ENCODE data around the gene CYP4V2.

CYP4V2 gene

GRCh38 chr4:186203406-186203805, 12.0 kb downstream of the CYP4V2 start:
- Histone ChIP-seq H3K4me1 (ENCODE audit: control insufficient read depth, insufficient read depth, low read length, poor library complexity, severe bottlenecking) (no peaks in the 10 kb centered on the region), H3K4me3 (ENCODE audit: extremely low read depth, insufficient read depth, low read length, poor library complexity, severe bottlenecking) (no peak overlapping the region), H3K36me3 (ENCODE audit: control insufficient read depth, insufficient read depth, low read length) (no peaks in the 10 kb centered on the region), H3K27ac (ENCODE audit: low read depth, low read length, severe bottlenecking) (no peak overlapping the region), H3K9me3 (ENCODE audit: control insufficient read depth, low read length) (no peaks in the 10 kb centered on the region)
- WGBS, 2 experiments (ENCODE audit: insufficient coverage in 2 of 2) = 93 to 94% methylated on average over 10 to 12 of the region's 12 CpGs

DNA sequence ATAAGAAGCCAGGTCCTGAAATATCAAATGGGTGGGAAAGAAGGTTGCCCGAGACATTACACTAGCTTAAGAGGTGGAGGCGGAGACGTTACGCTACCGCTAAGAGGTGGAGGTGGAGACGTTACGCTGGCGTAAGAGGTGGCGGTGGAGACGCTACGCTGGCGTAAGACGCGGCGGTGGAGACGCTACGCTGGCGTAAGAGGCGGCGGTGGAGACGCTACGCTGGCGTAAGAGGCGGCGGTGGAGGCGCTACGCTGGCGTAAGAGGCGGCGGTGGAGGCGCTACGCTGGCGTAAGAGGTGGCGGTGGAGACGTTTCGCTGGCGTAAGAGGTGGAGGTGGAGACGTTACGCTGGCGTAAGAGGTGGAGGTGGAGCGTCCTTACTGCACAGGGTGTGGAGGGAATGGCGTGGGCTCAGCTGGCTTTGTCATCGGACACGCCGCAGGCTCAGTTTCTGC, 12.8 kb downstream of the CYP4V2 start:
- Histone ChIP-seq H3K4me1 (ENCODE audit: control insufficient read depth, insufficient read depth, low read length, poor library complexity, severe bottlenecking) (no peaks in the 10 kb centered on the region), H3K36me3 (ENCODE audit: control insufficient read depth, insufficient read depth, low read length) (no peaks in the 10 kb centered on the region), H3K9me3 (ENCODE audit: control insufficient read depth, low read length) (no peaks in the 10 kb centered on the region), H3K4me3 (ENCODE audit: extremely low read depth, insufficient read depth, low read length, poor library complexity, severe bottlenecking) (no peak overlapping the region), H3K27ac (ENCODE audit: low read depth, low read length, severe bottlenecking) (no peak overlapping the region)
- 98 to 100% methylated on average over 7 to 19 of the region's 45 CpGs for WGBS, 2 experiments (ENCODE audit: insufficient coverage in 2 of 2)

DNA sequence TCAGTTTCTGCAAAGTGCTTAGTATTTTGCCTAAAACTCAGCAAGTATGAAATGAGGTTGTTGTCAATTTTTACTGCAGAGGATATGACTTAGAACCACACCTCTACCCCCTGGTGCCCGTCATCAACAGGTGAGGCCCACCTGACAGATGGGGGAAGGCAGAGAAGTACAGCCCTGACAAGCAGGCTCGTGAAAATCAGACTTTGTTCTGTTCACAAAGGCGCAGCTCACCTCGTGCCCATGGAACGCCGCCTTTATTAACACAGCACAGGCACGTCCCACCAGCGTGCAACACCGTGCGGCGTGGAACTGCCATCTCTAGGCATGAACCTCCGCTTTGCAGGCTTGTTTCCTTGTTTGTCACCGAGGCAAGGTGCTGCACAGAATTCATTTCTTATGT, 13.3 kb downstream of the CYP4V2 start:
- WGBS, 2 experiments (ENCODE audit: insufficient coverage in 2 of 2) = 95% methylated on average over 13 of the region's 13 CpGs
- Histone ChIP-seq H3K4me3 (ENCODE audit: extremely low read depth, insufficient read depth, low read length, poor library complexity, severe bottlenecking) (no peak overlapping the region), H3K36me3 (ENCODE audit: control insufficient read depth, insufficient read depth, low read length) (no peaks in the 10 kb centered on the region), H3K9me3 (ENCODE audit: control insufficient read depth, low read length) (no peaks in the 10 kb centered on the region), H3K27ac (ENCODE audit: low read depth, low read length, severe bottlenecking) (no peak overlapping the region), H3K4me1 (ENCODE audit: control insufficient read depth, insufficient read depth, low read length, poor library complexity, severe bottlenecking) (no peaks in the 10 kb centered on the region)

DNA sequence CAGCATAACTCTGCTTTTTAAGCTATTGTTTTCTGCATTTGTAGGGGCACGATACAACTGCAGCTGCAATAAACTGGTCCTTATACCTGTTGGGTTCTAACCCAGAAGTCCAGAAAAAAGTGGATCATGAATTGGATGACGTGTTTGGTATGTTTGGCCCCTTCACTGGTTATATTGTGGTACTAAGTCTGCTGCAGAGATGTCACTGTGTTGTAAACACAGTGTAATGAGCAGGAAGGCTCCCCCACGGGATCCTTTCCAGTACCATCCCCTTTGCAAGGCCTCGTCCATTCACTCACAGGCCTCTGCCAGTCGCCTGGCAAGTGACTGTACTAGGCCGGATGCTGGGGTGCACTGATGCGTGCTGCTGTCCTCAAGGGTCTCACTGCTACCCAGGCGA, 13.8 kb downstream of the CYP4V2 start:
- Histone ChIP-seq H3K4me1 (ENCODE audit: control insufficient read depth, insufficient read depth, low read length, poor library complexity, severe bottlenecking) (no peaks in the 10 kb centered on the region), H3K27ac (ENCODE audit: low read depth, low read length, severe bottlenecking) (no peak overlapping the region), H3K36me3 (ENCODE audit: control insufficient read depth, insufficient read depth, low read length) (no peaks in the 10 kb centered on the region), H3K9me3 (ENCODE audit: control insufficient read depth, low read length) (no peaks in the 10 kb centered on the region), H3K4me3 (ENCODE audit: extremely low read depth, insufficient read depth, low read length, poor library complexity, severe bottlenecking) (no peak overlapping the region)
- 92 to 96% methylated on average over 7 of the region's 8 CpGs for WGBS, 2 experiments (ENCODE audit: insufficient coverage in 2 of 2)

DNA sequence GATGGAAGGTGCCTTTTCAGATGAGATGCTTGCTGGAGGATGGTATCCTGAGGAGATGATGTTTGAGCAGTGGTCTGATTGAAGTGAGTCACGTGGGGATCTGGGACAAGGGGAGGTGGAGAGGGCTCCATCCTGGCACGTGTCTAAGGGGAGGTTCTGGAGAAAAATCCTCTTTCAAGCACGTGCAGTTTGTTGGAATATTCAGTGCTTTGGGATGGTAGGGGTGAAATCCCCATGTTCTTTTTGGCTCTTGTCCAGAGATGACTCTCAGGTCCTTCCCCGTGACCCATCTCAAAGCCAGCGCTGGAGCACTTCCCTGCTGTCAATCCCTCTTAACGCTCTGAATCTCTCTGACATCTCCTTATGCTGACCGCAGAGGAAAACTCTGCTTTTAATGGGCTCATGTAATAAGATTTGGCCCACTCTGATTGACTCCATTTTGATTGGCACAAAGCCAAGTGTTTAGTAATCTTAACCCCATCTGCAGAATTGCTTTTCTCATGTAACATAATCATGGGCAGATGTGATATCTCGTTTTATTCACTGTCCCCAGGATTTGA, 25.2 kb downstream of the CYP4V2 start:
- H3K4me1 ChIP-seq (ENCODE audit: control insufficient read depth, insufficient read depth, low read length, poor library complexity, severe bottlenecking) = no peaks in the 10 kb centered on the region
- no peaks in the 10 kb centered on the region for H3K9me3 ChIP-seq (ENCODE audit: control insufficient read depth, low read length)
- no peak overlapping the region for H3K27ac ChIP-seq (ENCODE audit: low read depth, low read length, severe bottlenecking)
- H3K4me3 ChIP-seq (ENCODE audit: extremely low read depth, insufficient read depth, low read length, poor library complexity, severe bottlenecking) = no peak overlapping the region
- 83 to 86% methylated on average over 5 to 7 of the region's 8 CpGs for WGBS, 2 experiments (ENCODE audit: insufficient coverage in 2 of 2)
- H3K36me3 ChIP-seq (ENCODE audit: control insufficient read depth, insufficient read depth, low read length) = no peaks in the 10 kb centered on the region

DNA sequence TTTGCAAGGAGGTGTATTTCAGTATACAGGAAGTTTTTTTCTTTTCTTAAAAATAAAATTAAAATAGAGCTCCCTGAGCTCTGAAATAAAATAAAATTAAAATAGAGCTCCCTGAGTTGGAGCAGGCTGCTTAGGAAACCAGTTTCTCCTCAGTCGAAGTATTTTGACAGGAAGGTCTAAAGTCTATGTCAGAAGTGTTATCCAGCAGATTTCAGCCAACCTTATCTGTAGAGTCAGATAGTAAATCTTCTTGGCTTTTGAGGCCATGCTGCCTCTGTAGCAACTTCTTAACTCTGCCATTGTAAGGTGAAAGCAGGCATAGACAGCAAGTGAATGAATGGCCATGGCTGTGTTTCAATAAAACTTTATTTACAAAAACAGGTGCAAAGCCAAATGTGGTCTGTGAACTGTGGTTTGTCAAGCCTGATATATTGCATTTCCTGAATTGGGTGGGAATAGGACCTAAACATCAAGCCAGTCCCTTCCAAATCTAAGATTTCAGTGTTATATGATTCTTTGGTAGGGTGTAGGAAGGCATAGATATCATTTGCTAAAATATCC, 26.4 kb downstream of the CYP4V2 start:
- Histone ChIP-seq H3K36me3 (ENCODE audit: control insufficient read depth, insufficient read depth, low read length) (no peaks in the 10 kb centered on the region), H3K4me1 (ENCODE audit: control insufficient read depth, insufficient read depth, low read length, poor library complexity, severe bottlenecking) (no peaks in the 10 kb centered on the region), H3K27ac (ENCODE audit: low read depth, low read length, severe bottlenecking) (no peak overlapping the region), H3K4me3 (ENCODE audit: extremely low read depth, insufficient read depth, low read length, poor library complexity, severe bottlenecking) (no peak overlapping the region), H3K9me3 (ENCODE audit: control insufficient read depth, low read length) (no peaks in the 10 kb centered on the region)
- 100% methylated on average over 1 of the region's 1 CpG; no CpG with 5 or more reads in 1 of the 2 experiments for WGBS, 2 experiments (ENCODE audit: insufficient coverage in 2 of 2)

DNA sequence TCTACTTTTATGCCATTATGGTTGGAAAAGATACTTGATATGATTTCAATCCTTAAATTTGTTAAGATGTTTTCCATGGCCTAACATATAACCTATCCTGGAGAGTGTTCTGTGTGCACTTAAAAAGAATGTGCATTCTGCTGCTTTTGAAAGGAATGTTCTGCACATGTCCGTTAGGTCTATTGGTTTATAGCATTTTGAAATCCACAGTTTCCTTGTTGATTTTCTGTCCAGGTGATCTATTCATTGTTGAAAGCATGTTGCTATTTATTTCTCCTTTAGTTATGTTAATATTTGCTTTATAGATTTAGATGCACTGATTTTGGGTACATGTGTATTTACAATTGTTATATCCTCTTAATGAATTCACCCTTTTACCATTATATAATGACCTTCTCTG, 30.3 kb downstream of the CYP4V2 start:
- no peaks in the 10 kb centered on the region for H3K9me3 ChIP-seq (ENCODE audit: control insufficient read depth, low read length)
- WGBS, 2 experiments (ENCODE audit: insufficient coverage in 2 of 2) = no CpG with 5 or more reads among the region's 1 CpG
- no peaks in the 10 kb centered on the region for H3K4me1 ChIP-seq (ENCODE audit: control insufficient read depth, insufficient read depth, low read length, poor library complexity, severe bottlenecking)
- no peak overlapping the region for H3K4me3 ChIP-seq (ENCODE audit: extremely low read depth, insufficient read depth, low read length, poor library complexity, severe bottlenecking)
- H3K36me3 ChIP-seq (ENCODE audit: control insufficient read depth, insufficient read depth, low read length) = no peaks in the 10 kb centered on the region
- H3K27ac ChIP-seq (ENCODE audit: low read depth, low read length, severe bottlenecking) = no peak overlapping the region

DNA sequence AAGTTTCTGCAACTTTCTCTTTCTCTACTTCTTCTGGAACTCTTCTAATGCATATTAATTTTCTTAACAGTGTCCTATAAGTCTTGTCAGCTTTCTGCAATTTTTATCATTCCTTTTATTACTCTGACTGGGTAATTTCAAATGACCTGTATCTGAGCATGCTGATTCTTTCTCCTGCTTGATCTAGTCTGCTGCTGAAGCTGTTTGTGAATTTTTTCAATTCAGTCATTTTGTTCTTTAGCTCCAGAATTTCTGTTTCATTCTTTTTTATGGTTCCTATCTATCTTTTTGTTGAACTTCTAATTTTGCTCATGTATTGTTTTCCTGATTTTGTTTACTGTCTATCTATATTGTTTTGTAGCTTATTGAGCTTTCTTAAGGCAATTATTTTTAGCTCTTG, 34.5 kb downstream of the CYP4V2 start:
- H3K9me3 ChIP-seq (ENCODE audit: control insufficient read depth, low read length) = no peaks in the 10 kb centered on the region
- H3K36me3 ChIP-seq (ENCODE audit: control insufficient read depth, insufficient read depth, low read length) = no peaks in the 10 kb centered on the region
- no peak overlapping the region for H3K27ac ChIP-seq (ENCODE audit: low read depth, low read length, severe bottlenecking)
- H3K4me3 ChIP-seq (ENCODE audit: extremely low read depth, insufficient read depth, low read length, poor library complexity, severe bottlenecking) = no peak overlapping the region
- no peaks in the 10 kb centered on the region for H3K4me1 ChIP-seq (ENCODE audit: control insufficient read depth, insufficient read depth, low read length, poor library complexity, severe bottlenecking)

- 100% methylated on average over 1 of the region's 3 CpGs for WGBS, 2 experiments (ENCODE audit: insufficient coverage in 2 of 2)
- Histone ChIP-seq H3K36me3 (ENCODE audit: control insufficient read depth, insufficient read depth, low read length) (no peaks in the 10 kb centered on the region), H3K27ac (ENCODE audit: low read depth, low read length, severe bottlenecking) (no peak overlapping the region), H3K9me3 (ENCODE audit: control insufficient read depth, low read length) (no peaks in the 10 kb centered on the region), H3K4me3 (ENCODE audit: extremely low read depth, insufficient read depth, low read length, poor library complexity, severe bottlenecking) (no peak overlapping the region), H3K4me1 (ENCODE audit: control insufficient read depth, insufficient read depth, low read length, poor library complexity, severe bottlenecking) (no peaks in the 10 kb centered on the region)
Observed at GRCh38 chr4:186226521-186227189, 35.3 kb downstream of the CYP4V2 start.

GRCh38 chr4:186227221-186227620, 35.9 kb downstream of the CYP4V2 start, which contains the start of gene KLKB1:
TSS of gene KLKB1 (plus strand) at chr4:186227507. CDS start at chr4:186228196, 689 bp downstream.
- H3K4me1 ChIP-seq (ENCODE audit: control insufficient read depth, insufficient read depth, low read length, poor library complexity, severe bottlenecking) = no peaks in the 10 kb centered on the region
- H3K27ac ChIP-seq (ENCODE audit: low read depth, low read length, severe bottlenecking) = no peak within 1 kb of the TSS
- no peaks in the 10 kb centered on the region for H3K9me3 ChIP-seq (ENCODE audit: control insufficient read depth, low read length)
- H3K4me3 ChIP-seq (ENCODE audit: extremely low read depth, insufficient read depth, low read length, poor library complexity, severe bottlenecking) = no peak within 1 kb of the TSS
- 93 to 100% methylated on average over 1 to 2 of the region's 5 CpGs for WGBS, 2 experiments (ENCODE audit: insufficient coverage in 2 of 2)
- no peaks in the 10 kb centered on the region for H3K36me3 ChIP-seq (ENCODE audit: control insufficient read depth, insufficient read depth, low read length)

All from mesodermal cell (in vitro differentiated cells).